ENCODE results near the gene CD44.

CD44 gene

GRCh38 chr11:35260342-35260985, 121.5 kb downstream of the CD44 start:
- Histone ChIP-seq H3K27ac (no peak overlapping the region), H3K27me3 (ENCODE audit: insufficient read depth, low read depth) (no peaks in the 10 kb centered on the region), H3K4me2 (no peak overlapping the region), H3K79me2 (ENCODE audit: insufficient read depth, low read depth) (no peaks in the 10 kb centered on the region), H3K36me3 (ENCODE audit: insufficient read depth) (no peaks in the 10 kb centered on the region), H4K20me1 (ENCODE audit: insufficient read depth) (no peaks in the 10 kb centered on the region), H3K4me1 (ENCODE audit: low read depth, poor library complexity, severe bottlenecking) (peaks cover 14% of the 10 kb centered on the region), H2AFZ (ENCODE audit: low read depth) (no peak overlapping the region), H3K4me3 (IDR thresholded peaks at IDR 0.05; ENCODE audit: insufficient read depth, low read depth, low read length) (no peak overlapping the region), H3K9ac (no peak overlapping the region)
- TF ChIP-seq CTCF (conservative IDR thresholded peaks at IDR 0.05; ENCODE audit: low read depth, low read length) = no peak

GRCh38 chr11:35261197-35261596, 122.2 kb downstream of the CD44 start:
- Histone ChIP-seq H3K9ac (no peak overlapping the region), H3K27ac (no peak overlapping the region), H3K4me1 (ENCODE audit: low read depth, poor library complexity, severe bottlenecking) (peaks cover 14% of the 10 kb centered on the region), H3K27me3 (ENCODE audit: insufficient read depth, low read depth) (no peaks in the 10 kb centered on the region), H3K4me3 (IDR thresholded peaks at IDR 0.05; ENCODE audit: insufficient read depth, low read depth, low read length) (no peak overlapping the region), H4K20me1 (ENCODE audit: insufficient read depth) (no peaks in the 10 kb centered on the region), H2AFZ (ENCODE audit: low read depth) (no peak overlapping the region), H3K79me2 (ENCODE audit: insufficient read depth, low read depth) (no peaks in the 10 kb centered on the region), H3K4me2 (no peak overlapping the region), H3K36me3 (ENCODE audit: insufficient read depth) (no peaks in the 10 kb centered on the region)
- TF ChIP-seq CTCF (conservative IDR thresholded peaks at IDR 0.05; ENCODE audit: low read depth, low read length) = no peak

- H3K9ac ChIP-seq = no peak overlapping the region
- H3K4me2 ChIP-seq = no peak overlapping the region
- H3K79me2 ChIP-seq (ENCODE audit: insufficient read depth, low read depth) = no peaks in the 10 kb centered on the region
- H3K36me3 ChIP-seq (ENCODE audit: insufficient read depth) = no peaks in the 10 kb centered on the region
- no peak overlapping the region for H2AFZ ChIP-seq (ENCODE audit: low read depth)
- no peak overlapping the region for H3K27ac ChIP-seq
- peaks cover 8% of the 10 kb centered on the region for H3K4me1 ChIP-seq (ENCODE audit: low read depth, poor library complexity, severe bottlenecking)
- H4K20me1 ChIP-seq (ENCODE audit: insufficient read depth) = no peaks in the 10 kb centered on the region
- H3K27me3 ChIP-seq (ENCODE audit: insufficient read depth, low read depth) = no peaks in the 10 kb centered on the region
- H3K4me3 ChIP-seq (IDR thresholded peaks at IDR 0.05; ENCODE audit: insufficient read depth, low read depth, low read length) = no peak overlapping the region
- no peak for TF ChIP-seq CTCF (conservative IDR thresholded peaks at IDR 0.05; ENCODE audit: low read depth, low read length)
Measured at GRCh38 chr11:35262056-35262455, 123.1 kb downstream of the CD44 start.

DNA sequence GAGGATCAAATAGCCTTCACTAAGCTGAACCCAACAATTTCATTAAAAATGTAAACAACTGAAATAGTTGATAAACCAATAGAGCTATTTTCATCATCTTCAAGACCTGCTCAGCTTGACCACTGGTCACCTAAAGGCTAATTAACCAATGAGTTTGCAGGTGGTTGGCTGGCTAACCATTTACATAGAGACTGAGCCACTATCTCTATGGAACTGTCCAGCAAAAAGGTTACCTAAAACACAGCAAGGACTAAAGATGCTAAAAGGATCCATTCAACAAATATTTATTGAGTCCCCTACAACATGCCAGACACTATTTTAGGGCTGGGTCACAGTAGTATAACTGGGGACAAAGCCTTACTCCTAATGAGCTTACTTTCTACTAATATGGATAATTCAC, 123.8 kb downstream of the CD44 start:
- Histone ChIP-seq H3K9ac (no peak overlapping the region), H3K27ac (no peak overlapping the region), H3K36me3 (ENCODE audit: insufficient read depth) (no peaks in the 10 kb centered on the region), H3K4me1 (ENCODE audit: low read depth, poor library complexity, severe bottlenecking) (peaks cover 1% of the 10 kb centered on the region), H4K20me1 (ENCODE audit: insufficient read depth) (no peaks in the 10 kb centered on the region), H3K4me2 (no peak overlapping the region), H2AFZ (ENCODE audit: low read depth) (no peak overlapping the region), H3K4me3 (IDR thresholded peaks at IDR 0.05; ENCODE audit: insufficient read depth, low read depth, low read length) (no peak overlapping the region), H3K79me2 (ENCODE audit: insufficient read depth, low read depth) (no peaks in the 10 kb centered on the region), H3K27me3 (ENCODE audit: insufficient read depth, low read depth) (no peaks in the 10 kb centered on the region)
- no peak for TF ChIP-seq CTCF (conservative IDR thresholded peaks at IDR 0.05; ENCODE audit: low read depth, low read length)

Data from KMS-11 (cell line).